ENCODE measurements around the gene ZNF518B. TPM values are rescaled to one million over a fixed set of nuclear protein-coding genes. Genes with fewer than 3 reads are reported as not detected.

The ZNF518B gene
- total RNA-seq, 1 experiment from 2014 or later, result 38.7 TPM

- Histone ChIP-seq H3K27me3 (ENCODE audit: insufficient read depth, low read length) (no peaks in the 10 kb centered on the region), H4K20me1 (ENCODE audit: insufficient read depth) (no peaks in the 10 kb centered on the region), H3K9me3 (ENCODE audit: control insufficient read depth in 1 of 2, insufficient read depth in 1 of 2, low read depth in 1 of 2, low read length in 2 of 2) (no peaks in the 10 kb centered on the region), H3K4me1 (ENCODE audit: control insufficient read depth in 1 of 2, insufficient read depth in 2 of 2, low read length in 2 of 2) (no peaks in the 10 kb centered on the region), H3K9ac (ENCODE audit: low read length) (no peak overlapping the region), H3K9me2 (ENCODE audit: insufficient read depth) (no peaks in the 10 kb centered on the region), H2AFZ (ENCODE audit: low read depth, low read length, poor library complexity, severe bottlenecking) (peak overlapping the region; percentile 9), H3K4me2 (ENCODE audit: low read length) (no peak overlapping the region), H3K4me3 (replicated peaks in 1 of 2; ENCODE audit: low read depth in 1 of 2, low read length in 2 of 2) (no peak overlapping the region), H3K79me2 (ENCODE audit: insufficient read depth, low read length) (no peaks in the 10 kb centered on the region), H3K36me3 (ENCODE audit: control insufficient read depth in 1 of 2, insufficient read depth in 2 of 2, low read length in 2 of 2) (no peaks in the 10 kb centered on the region), H3K27ac (ENCODE audit: low read depth, low read length) (no peak overlapping the region)
- RAD21 ChIA-PET (ENCODE audit: low non-redundant PET in 1 of 2, low total read pairs in 2 of 2, uncharacterized antibody in 2 of 2, unreplicated experiment in 2 of 2), result no interaction called here
- ATAC-seq (no peak), DNase-seq (ENCODE audit: low read depth, low spot score) (no peak)
- CTCF ChIA-PET, result no interaction called here
- POLR2A ChIA-PET, result no interaction called here
- intact Hi-C loops (cut with micrococcal nuclease), result no loop called here
- BruUV-seq (replicated peaks), result no TSS peak
- TF ChIP-seq REST (IDR thresholded peaks at IDR 0.05; ENCODE audit: low read depth) (no peak), EZH2phosphoT487 (IDR thresholded peaks at IDR 0.05; ENCODE audit: borderline replicate concordance) (no peak), ELF1 (IDR thresholded peaks at IDR 0.05; ENCODE audit: borderline replicate concordance, low read depth) (no peak), SP1 (IDR thresholded peaks at IDR 0.05; ENCODE audit: low read depth) (no peak), TCF7L2 (IDR thresholded peaks at IDR 0.05; ENCODE audit: borderline replicate concordance, extremely low read depth, insufficient read depth, insufficient read length) (no peak), SRF (IDR thresholded peaks at IDR 0.05; ENCODE audit: low read depth) (no peak), SIN3A (IDR thresholded peaks at IDR 0.05; ENCODE audit: low read depth) (no peak), EGR1 (IDR thresholded peaks at IDR 0.05; ENCODE audit: low read depth) (no peak), FOSL1 (IDR thresholded peaks at IDR 0.05; ENCODE audit: low read depth) (no peak), POLR2AphosphoS5 (IDR thresholded peaks at IDR 0.05; ENCODE audit: low read depth, low read length) (no peak), POLR2A (IDR thresholded peaks at IDR 0.05; ENCODE audit: borderline replicate concordance, extremely low read depth, insufficient read depth, insufficient read length) (no peak), EZH2 (IDR thresholded peaks at IDR 0.05) (no peak)
Observed at GRCh38 chr4:10506077-10506476, 48.9 kb upstream of the ZNF518B start.
